Measurements from ENCODE around the gene PSMD4.
"Not testable (repeated sequence)": the region's sequence is repeated elsewhere in the genome, so short reads cannot be mapped to it uniquely, and the experiment has no call there.

PSMD4 gene

GRCh38 chr1:151266821-151267220, 12.3 kb downstream of the PSMD4 start:
- DNase-seq (ENCODE audit: low spot score): no peak
- H3K27ac ChIP-seq: peak overlapping the region; percentile 67
- no peak for TF ChIP-seq CTCF (conservative IDR thresholded peaks at IDR 0.05; ENCODE audit: low read depth)
- POLR2A ChIA-PET (ENCODE audit: low non-redundant PET): no interaction called here
- CTCF ChIA-PET: no interaction called here

GRCh38 chr1:151267760-151268159, 13.2 kb downstream of the PSMD4 start:
- POLR2A ChIA-PET (ENCODE audit: low non-redundant PET): no interaction called here
- no peak for TF ChIP-seq CTCF (conservative IDR thresholded peaks at IDR 0.05; ENCODE audit: low read depth)
- peak; percentile 45 for DNase-seq (ENCODE audit: low spot score)
- CTCF ChIA-PET: interaction anchor here (1.1 kb wide), 1 partner anchor 83 kb away, joined by 3 read pairs; no protein-coding TSS in a partner anchor
- peak overlapping the region; percentile 57 for H3K27ac ChIP-seq

GRCh38 chr1:151273924-151274466, 19.5 kb downstream of the PSMD4 start:
- no peak for TF ChIP-seq CTCF (conservative IDR thresholded peaks at IDR 0.05; ENCODE audit: low read depth)
- ChIA-PET CTCF (no interaction called here), POLR2A (ENCODE audit: low non-redundant PET) (no interaction called here)
- H3K27ac ChIP-seq: no peak overlapping the region
- DNase-seq (ENCODE audit: low spot score): no peak

GRCh38 chr1:151275341-151275740, 20.8 kb downstream of the PSMD4 start:
- H3K27ac ChIP-seq; DNase-seq (ENCODE audit: low spot score); POLR2A ChIA-PET (ENCODE audit: low non-redundant PET); CTCF ChIA-PET: not testable (repeated sequence)

GRCh38 chr1:151277249-151277648, 22.7 kb downstream of the PSMD4 start:
- DNase-seq (ENCODE audit: low spot score): no peak
- ChIA-PET CTCF (no interaction called here), POLR2A (ENCODE audit: low non-redundant PET) (no interaction called here)
- TF ChIP-seq CTCF (conservative IDR thresholded peaks at IDR 0.05; ENCODE audit: low read depth): no peak
- no peak overlapping the region for H3K27ac ChIP-seq

- POLR2A ChIA-PET (ENCODE audit: low non-redundant PET): interaction anchor here (0.5 to 1.0 kb wide), 4 partner anchors 27 to 135 kb away, joined by 3 to 5 read pairs (median 4); partner anchors contain the start of gene PSMD4
- peak overlapping the region; percentile 99 for H3K27ac ChIP-seq
- peak; percentile 96 for DNase-seq (ENCODE audit: low spot score)
- TF ChIP-seq CTCF (conservative IDR thresholded peaks at IDR 0.05; ENCODE audit: low read depth): no peak
- CTCF ChIA-PET: interaction anchor here (0.6 to 2.0 kb wide), 5 partner anchors 20 to 675 kb away, joined by 3 to 8 read pairs (median 5); no protein-coding TSS in a partner anchor
These were observed 26.9 kb downstream of the PSMD4 start for GRCh38 chr1:151281225-151281968.

Measured in RWPE1 (cell line).